Keratinocyte (primary cell): ENCODE measurements around the gene ARL15.

Experiments used
- EZH2 ChIP-seq: IDR thresholded peaks from one replicate; pipeline ENCODE4 v1.6.1; 2012; ENCODE audit warnings: inconsistent platforms, mild to moderate bottlenecking, low read length, moderate library complexity
- TF ChIP-seq, protein P1 (sequence below), 3 experiments: IDR thresholded peaks in 1 of 3; conservative IDR thresholded peaks in 1 of 3; optimal IDR thresholded peaks in 1 of 3; 2 replicates in 2 of 3; 3 replicates in 1 of 3; pipeline versions ENCODE3 to v1.5.1; 2011; ENCODE audit warnings: low read length in 3 of 3, mild to moderate bottlenecking in 3 of 3, moderate library complexity in 2 of 3, control low read depth in 1 of 3, inconsistent platforms in 1 of 3; ENCODE audit not compliant: insufficient read depth in 2 of 3; ENCODE audit errors: extremely low read depth in 1 of 3

DNA sequence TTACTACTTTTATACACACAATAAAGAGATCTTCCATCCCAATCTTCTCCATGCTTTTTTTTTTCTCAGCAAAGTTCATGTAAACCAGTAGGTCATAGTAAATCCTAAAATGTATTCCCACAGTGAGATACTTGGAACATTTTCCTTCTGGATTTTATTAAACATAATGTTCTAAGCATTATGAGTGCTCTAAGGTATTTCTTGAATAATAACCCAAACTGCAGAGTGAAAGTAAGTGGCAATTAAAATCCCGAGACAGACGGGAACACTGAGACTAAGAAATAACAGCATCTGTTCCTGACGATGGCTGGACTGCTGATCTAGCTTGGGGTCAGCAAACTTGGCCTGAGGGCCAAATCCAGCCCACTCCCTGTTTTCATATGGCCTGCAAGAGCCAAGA, 359.8 kb downstream of the ARL15 start:
- TF ChIP-seq, protein P1, sequence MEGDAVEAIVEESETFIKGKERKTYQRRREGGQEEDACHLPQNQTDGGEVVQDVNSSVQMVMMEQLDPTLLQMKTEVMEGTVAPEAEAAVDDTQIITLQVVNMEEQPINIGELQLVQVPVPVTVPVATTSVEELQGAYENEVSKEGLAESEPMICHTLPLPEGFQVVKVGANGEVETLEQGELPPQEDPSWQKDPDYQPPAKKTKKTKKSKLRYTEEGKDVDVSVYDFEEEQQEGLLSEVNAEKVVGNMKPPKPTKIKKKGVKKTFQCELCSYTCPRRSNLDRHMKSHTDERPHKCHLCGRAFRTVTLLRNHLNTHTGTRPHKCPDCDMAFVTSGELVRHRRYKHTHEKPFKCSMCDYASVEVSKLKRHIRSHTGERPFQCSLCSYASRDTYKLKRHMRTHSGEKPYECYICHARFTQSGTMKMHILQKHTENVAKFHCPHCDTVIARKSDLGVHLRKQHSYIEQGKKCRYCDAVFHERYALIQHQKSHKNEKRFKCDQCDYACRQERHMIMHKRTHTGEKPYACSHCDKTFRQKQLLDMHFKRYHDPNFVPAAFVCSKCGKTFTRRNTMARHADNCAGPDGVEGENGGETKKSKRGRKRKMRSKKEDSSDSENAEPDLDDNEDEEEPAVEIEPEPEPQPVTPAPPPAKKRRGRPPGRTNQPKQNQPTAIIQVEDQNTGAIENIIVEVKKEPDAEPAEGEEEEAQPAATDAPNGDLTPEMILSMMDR (optimal IDR thresholded peaks at IDR 0.05 in 1 of 3, IDR thresholded peaks at IDR 0.05 in 1 of 3, conservative IDR thresholded peaks at IDR 0.05 in 1 of 3; ENCODE audit: extremely low read depth in 1 of 3, insufficient read depth in 2 of 3, low read length in 3 of 3): no peak
- no peak for TF ChIP-seq EZH2
